HEK293 (cell line): ENCODE data around the gene CPE.

Source experiments
- HOXC10 ChIP-seq: sonication (generic); formaldehyde crosslinking; IDR thresholded peaks from 2 replicates; pipeline ENCODE4 v1.8.1; 2023; ENCODE audit warnings: mild to moderate bottlenecking, missing genetic modification reagents
- IKZF3 ChIP-seq: fragments of 450-650 bp; IDR thresholded peaks from 2 replicates; pipeline ENCODE4 v1.5.0; 2018; ENCODE audit warnings: missing biosample characterization, mild to moderate bottlenecking, missing genetic modification characterization, moderate library complexity
- KLF16 ChIP-seq: fragments of 450-650 bp; formaldehyde crosslinking; IDR thresholded peaks from 2 replicates; pipeline ENCODE4 v1.5.1; 2017; ENCODE audit warnings: missing biosample characterization, missing genetic modification characterization
- OVOL3 ChIP-seq: fragments of 450-650 bp; formaldehyde crosslinking; IDR thresholded peaks from 2 replicates; pipeline ENCODE4 v1.5.1; 2016; ENCODE audit warnings: missing biosample characterization, missing genetic modification characterization
- TCF7L2 ChIP-seq: IDR thresholded peaks from 2 replicates; pipeline ENCODE4 v1.6.1; 2011; ENCODE audit warnings: low read depth, mild to moderate bottlenecking, inconsistent platforms, low read length, moderate library complexity, borderline replicate concordance
- ZNF416 ChIP-seq: fragments of 450-650 bp; formaldehyde crosslinking; IDR thresholded peaks from 2 replicates; pipeline ENCODE4 v1.5.1; 2016; ENCODE audit warnings: missing biosample characterization, missing genetic modification characterization
- ZNF610 ChIP-seq: fragments of 450-650 bp; formaldehyde crosslinking; IDR thresholded peaks from 2 replicates; pipeline ENCODE4 v1.5.1; 2016; ENCODE audit warnings: missing biosample characterization, missing genetic modification characterization, borderline replicate concordance
- ZNF792 ChIP-seq: fragments of 450-650 bp; formaldehyde crosslinking; IDR thresholded peaks from 2 replicates; pipeline ENCODE4 v1.5.1; 2016; ENCODE audit warnings: missing biosample characterization, missing genetic modification characterization
- TF ChIP-seq, protein P1 (sequence below): fragments of 450-650 bp; formaldehyde crosslinking; IDR thresholded peaks from 2 replicates; pipeline ENCODE4 v1.5.1; 2016; ENCODE audit warnings: missing biosample characterization, missing genetic modification characterization
- TF ChIP-seq, protein P2 (sequence below): fragments of 450-650 bp; formaldehyde crosslinking; IDR thresholded peaks from 2 replicates; pipeline ENCODE4 v1.5.1; 2016; ENCODE audit warnings: missing biosample characterization, missing genetic modification characterization

- TF ChIP-seq OVOL3 (tag by site-specific recombination): no peak
- TF ChIP-seq, protein P1, sequence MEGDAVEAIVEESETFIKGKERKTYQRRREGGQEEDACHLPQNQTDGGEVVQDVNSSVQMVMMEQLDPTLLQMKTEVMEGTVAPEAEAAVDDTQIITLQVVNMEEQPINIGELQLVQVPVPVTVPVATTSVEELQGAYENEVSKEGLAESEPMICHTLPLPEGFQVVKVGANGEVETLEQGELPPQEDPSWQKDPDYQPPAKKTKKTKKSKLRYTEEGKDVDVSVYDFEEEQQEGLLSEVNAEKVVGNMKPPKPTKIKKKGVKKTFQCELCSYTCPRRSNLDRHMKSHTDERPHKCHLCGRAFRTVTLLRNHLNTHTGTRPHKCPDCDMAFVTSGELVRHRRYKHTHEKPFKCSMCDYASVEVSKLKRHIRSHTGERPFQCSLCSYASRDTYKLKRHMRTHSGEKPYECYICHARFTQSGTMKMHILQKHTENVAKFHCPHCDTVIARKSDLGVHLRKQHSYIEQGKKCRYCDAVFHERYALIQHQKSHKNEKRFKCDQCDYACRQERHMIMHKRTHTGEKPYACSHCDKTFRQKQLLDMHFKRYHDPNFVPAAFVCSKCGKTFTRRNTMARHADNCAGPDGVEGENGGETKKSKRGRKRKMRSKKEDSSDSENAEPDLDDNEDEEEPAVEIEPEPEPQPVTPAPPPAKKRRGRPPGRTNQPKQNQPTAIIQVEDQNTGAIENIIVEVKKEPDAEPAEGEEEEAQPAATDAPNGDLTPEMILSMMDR: no peak
- no peak for TF ChIP-seq ZNF610 (tag by site-specific recombination)
- TF ChIP-seq IKZF3 (tag by site-specific recombination): no peak
- TF ChIP-seq ZNF792 (tag by site-specific recombination): no peak
- TF ChIP-seq ZNF416 (tag by site-specific recombination): no peak
- TF ChIP-seq TCF7L2: no peak
- TF ChIP-seq, protein P2, sequence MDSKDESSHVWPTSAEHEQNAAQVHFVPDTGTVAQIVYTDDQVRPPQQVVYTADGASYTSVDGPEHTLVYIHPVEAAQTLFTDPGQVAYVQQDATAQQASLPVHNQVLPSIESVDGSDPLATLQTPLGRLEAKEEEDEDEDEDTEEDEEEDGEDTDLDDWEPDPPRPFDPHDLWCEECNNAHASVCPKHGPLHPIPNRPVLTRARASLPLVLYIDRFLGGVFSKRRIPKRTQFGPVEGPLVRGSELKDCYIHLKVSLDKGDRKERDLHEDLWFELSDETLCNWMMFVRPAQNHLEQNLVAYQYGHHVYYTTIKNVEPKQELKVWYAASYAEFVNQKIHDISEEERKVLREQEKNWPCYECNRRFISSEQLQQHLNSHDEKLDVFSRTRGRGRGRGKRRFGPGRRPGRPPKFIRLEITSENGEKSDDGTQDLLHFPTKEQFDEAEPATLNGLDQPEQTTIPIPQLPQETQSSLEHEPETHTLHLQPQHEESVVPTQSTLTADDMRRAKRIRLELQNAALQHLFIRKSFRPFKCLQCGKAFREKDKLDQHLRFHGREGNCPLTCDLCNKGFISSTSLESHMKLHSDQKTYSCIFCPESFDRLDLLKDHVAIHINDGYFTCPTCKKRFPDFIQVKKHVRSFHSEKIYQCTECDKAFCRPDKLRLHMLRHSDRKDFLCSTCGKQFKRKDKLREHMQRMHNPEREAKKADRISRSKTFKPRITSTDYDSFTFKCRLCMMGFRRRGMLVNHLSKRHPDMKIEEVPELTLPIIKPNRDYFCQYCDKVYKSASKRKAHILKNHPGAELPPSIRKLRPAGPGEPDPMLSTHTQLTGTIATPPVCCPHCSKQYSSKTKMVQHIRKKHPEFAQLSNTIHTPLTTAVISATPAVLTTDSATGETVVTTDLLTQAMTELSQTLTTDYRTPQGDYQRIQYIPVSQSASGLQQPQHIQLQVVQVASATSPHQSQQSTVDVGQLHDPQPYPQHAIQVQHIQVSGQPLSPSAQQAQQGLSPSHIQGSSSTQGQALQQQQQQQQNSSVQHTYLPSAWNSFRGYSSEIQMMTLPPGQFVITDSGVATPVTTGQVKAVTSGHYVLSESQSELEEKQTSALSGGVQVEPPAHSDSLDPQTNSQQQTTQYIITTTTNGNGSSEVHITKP (tag by site-specific recombination): no peak
- no peak for TF ChIP-seq KLF16 (tag by site-specific recombination)
- no peak for TF ChIP-seq HOXC10 (CRISPR knock-in tag)
These were observed 48.1 kb upstream of the CPE start for GRCh38 chr4:165330666-165331065.
